ENCODE measurements around the gene CNIH3. TPM values are rescaled to one million over a fixed set of nuclear protein-coding genes. Genes with fewer than 3 reads are reported as not detected.

Gene CNIH3
- total RNA-seq, 4 donors from 2014 or later: 6.2 to 6.3 TPM; not detected in 2

DNA sequence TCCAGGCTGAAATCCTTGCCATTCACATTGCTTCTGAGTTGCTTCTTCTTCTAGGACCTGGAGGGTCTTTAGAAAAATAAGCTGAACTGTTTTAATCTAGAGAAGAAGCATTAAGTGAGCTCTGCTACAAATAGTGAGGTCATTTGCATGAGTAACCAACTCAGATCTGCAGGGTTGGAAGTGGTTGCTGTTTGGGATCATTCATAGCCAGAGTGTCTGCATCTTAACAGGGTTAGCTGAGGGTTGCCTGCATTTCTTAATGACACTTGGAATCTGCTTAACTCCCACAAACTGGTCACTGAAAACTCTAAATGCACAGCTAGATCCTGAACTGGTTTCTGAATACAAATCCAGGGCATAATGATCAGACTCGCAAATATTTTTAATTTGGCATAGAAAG is 9.9 kb downstream of the CNIH3 start:
- Histone ChIP-seq H3K36me3 (no peaks in the 10 kb centered on the region), H3K4me1 (no peaks in the 10 kb centered on the region), H3K27me3 (no peaks in the 10 kb centered on the region), H3K9me3 (no peaks in the 10 kb centered on the region), H3K27ac (no peak overlapping the region), H3K4me3 (no peak overlapping the region)
- TF ChIP-seq POLR2A (IDR thresholded peaks at IDR 0.05): no peak
- TF ChIP-seq, protein P1, sequence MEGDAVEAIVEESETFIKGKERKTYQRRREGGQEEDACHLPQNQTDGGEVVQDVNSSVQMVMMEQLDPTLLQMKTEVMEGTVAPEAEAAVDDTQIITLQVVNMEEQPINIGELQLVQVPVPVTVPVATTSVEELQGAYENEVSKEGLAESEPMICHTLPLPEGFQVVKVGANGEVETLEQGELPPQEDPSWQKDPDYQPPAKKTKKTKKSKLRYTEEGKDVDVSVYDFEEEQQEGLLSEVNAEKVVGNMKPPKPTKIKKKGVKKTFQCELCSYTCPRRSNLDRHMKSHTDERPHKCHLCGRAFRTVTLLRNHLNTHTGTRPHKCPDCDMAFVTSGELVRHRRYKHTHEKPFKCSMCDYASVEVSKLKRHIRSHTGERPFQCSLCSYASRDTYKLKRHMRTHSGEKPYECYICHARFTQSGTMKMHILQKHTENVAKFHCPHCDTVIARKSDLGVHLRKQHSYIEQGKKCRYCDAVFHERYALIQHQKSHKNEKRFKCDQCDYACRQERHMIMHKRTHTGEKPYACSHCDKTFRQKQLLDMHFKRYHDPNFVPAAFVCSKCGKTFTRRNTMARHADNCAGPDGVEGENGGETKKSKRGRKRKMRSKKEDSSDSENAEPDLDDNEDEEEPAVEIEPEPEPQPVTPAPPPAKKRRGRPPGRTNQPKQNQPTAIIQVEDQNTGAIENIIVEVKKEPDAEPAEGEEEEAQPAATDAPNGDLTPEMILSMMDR (IDR thresholded peaks at IDR 0.05): no peak
- intact Hi-C loops (cut with DNase I; ENCODE audit: low total_unique reads): no loop called here
- DNase-seq: no peak

DNA sequence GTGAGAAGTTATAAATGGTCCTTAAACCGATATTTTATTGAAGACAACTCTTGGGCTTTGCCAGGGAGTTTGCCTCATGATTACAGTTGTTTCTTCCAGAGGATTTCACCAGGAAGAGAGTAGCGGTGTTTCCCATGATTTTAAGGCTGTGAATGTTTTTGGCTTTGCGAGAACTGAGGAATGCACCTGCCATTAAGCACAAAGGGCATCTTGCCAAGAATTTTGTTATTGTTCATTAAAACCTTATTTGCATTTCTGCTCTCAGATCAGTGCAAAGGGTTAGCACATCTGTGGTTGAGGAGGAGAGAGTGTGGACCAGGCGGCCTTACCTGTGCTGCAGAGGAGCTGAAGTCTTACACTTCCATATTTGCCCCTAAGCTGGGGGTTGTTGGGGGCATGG is 13.8 kb downstream of the CNIH3 start:
- no peak for DNase-seq
- Histone ChIP-seq H3K4me1 (no peaks in the 10 kb centered on the region), H3K36me3 (no peaks in the 10 kb centered on the region), H3K27ac (no peak overlapping the region), H3K4me3 (no peak overlapping the region), H3K9me3 (no peaks in the 10 kb centered on the region), H3K27me3 (no peaks in the 10 kb centered on the region)
- intact Hi-C loops (cut with DNase I; ENCODE audit: low total_unique reads): no loop called here
- TF ChIP-seq POLR2A (IDR thresholded peaks at IDR 0.05): no peak
- TF ChIP-seq, protein P1 (IDR thresholded peaks at IDR 0.05): no peak

DNA sequence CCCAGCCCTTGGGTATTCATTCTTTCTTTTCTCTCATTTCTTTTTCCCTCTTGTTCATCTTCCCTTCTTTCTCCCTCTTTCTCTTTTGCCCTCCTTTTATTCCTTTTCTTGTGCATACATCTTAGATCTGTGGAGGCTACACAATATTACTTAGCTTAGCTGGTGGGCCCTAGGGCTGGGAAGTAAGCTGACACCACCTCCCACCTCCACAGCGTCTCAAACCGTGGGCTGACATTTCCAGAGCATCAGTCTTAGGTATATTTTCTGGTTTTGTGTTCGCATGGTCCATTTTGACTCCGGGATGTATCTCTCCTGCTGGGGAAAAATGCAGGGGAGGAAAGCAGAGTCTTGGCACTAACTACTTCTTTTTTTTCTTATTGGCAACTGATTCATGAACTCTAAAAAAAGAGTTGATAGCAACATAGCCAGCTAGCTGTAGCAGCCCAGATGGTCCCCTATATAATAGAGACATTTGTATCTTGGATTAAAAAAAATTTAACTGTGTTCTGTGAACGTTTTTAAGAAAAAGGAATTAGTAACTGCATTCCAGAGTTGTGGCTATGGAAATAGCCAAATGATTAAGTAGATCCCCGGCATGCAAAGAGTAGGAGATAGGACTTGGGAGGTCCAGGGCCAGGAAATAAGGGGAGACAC is 15.5 kb downstream of the CNIH3 start:
- no peaks in the 10 kb centered on the region for H3K36me3 ChIP-seq
- no peak for DNase-seq
- H3K27ac ChIP-seq: no peak overlapping the region
- H3K4me3 ChIP-seq: no peak overlapping the region
- no peaks in the 10 kb centered on the region for H3K4me1 ChIP-seq
- H3K27me3 ChIP-seq: no peaks in the 10 kb centered on the region
- no peaks in the 10 kb centered on the region for H3K9me3 ChIP-seq
- TF ChIP-seq, protein P1 (IDR thresholded peaks at IDR 0.05): no peak
- TF ChIP-seq POLR2A (IDR thresholded peaks at IDR 0.05): no peak
- intact Hi-C loops (cut with DNase I; ENCODE audit: low total_unique reads): no loop called here

DNA sequence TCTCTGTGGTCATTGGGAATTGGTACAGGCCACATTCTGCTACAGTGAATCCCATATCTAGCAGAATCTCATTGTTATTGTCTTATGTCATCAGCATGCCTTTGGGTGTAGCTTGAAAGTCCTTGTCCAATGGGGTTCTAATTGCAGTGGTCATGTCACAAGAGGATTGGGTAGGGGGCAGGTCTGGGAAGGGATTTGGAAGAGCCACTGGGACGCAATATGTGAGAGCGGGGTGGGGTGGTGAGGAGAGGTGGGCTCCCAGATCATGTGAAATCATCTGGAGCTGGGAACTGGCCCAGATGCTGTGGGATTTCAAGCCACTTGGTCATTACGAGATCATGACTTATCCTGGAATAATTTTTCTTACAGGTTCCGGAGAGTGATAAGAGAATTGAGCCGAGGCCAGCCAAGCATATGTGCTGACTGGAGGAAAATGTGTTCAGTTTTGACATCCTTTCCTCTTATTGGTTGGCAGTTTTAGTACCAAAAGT is 16.3 kb downstream of the CNIH3 start:
- Histone ChIP-seq H3K27me3 (no peaks in the 10 kb centered on the region), H3K36me3 (no peaks in the 10 kb centered on the region), H3K4me3 (no peak overlapping the region), H3K9me3 (no peaks in the 10 kb centered on the region), H3K4me1 (no peaks in the 10 kb centered on the region), H3K27ac (no peak overlapping the region)
- peak in 1 of 2 donors; percentile 29 for DNase-seq
- intact Hi-C loops (cut with DNase I; ENCODE audit: low total_unique reads): no loop called here
- TF ChIP-seq, protein P1 (IDR thresholded peaks at IDR 0.05): no peak
- TF ChIP-seq POLR2A (IDR thresholded peaks at IDR 0.05): no peak

DNA sequence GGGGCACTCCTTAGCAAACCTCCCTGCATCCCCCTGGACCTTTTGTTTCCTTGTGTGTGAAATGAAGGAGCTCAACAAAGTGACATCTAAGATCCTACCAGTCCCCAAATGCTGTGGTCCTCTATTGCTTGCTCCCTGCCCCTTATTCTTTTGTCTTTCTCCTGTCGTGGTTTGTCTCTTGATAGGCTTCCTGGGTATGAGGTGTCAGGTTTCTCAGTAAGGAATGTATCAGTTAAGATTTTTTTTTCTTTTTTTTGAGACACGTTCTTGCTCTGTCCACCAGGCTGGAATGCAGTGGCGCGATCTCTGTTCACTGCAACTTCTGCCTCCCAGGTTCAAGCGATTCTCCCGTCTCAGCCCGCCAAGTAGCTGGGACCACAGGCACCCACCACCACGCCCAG is 16.8 kb downstream of the CNIH3 start:
- intact Hi-C loops (cut with DNase I; ENCODE audit: low total_unique reads): no loop called here
- TF ChIP-seq, protein P1 (IDR thresholded peaks at IDR 0.05): no peak
- TF ChIP-seq POLR2A (IDR thresholded peaks at IDR 0.05): no peak
- no peaks in the 10 kb centered on the region for H3K36me3 ChIP-seq
- no peaks in the 10 kb centered on the region for H3K4me1 ChIP-seq
- H3K27me3 ChIP-seq: no peaks in the 10 kb centered on the region
- H3K27ac ChIP-seq: no peak overlapping the region
- no peak for DNase-seq
- no peak overlapping the region for H3K4me3 ChIP-seq
- H3K9me3 ChIP-seq: no peaks in the 10 kb centered on the region

Measured in uterus (tissue), 4 donors.